Activated CD4-positive, alpha-beta T cell treated with anti-CD3 and anti-CD28 coated beads, Interleukin-2, amount 50 U/mL, for 48 hours (primary cell): ENCODE results near the gene PREP.
"Not testable (repeated sequence)": the region's sequence is repeated elsewhere in the genome, so short reads cannot be mapped to it uniquely, and the experiment has no call there.

ENCODE experiments used
- DNase-seq, 2 experiments: peaks; one replicate each; pipeline ENCODE4 v3.0.0-alpha.2; 2020

Gene PREP

GRCh38 chr6:105338350-105338983 is 64.4 kb downstream of the PREP start:
- DNase-seq, result not testable (repeated sequence)

DNA sequence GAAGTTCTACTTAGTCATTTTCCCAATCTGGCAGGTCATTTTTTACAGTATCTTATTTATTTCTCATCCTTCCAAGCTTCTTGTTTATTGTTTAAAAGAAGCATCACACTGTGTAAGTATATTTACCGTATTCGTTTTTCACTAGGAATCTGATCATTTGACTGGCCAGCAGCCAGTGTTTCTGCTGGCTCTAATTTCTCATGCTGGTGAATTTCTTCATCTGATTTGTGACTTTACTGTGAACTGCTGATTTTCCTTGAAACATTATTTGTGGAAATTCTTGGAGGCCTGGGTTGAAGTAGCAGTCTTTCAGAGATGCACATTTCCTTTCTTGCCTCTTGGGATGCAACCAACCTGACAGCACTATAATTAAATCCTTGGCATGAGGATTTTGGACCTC is 65.9 kb downstream of the PREP start:
- no peak for DNase-seq

DNA sequence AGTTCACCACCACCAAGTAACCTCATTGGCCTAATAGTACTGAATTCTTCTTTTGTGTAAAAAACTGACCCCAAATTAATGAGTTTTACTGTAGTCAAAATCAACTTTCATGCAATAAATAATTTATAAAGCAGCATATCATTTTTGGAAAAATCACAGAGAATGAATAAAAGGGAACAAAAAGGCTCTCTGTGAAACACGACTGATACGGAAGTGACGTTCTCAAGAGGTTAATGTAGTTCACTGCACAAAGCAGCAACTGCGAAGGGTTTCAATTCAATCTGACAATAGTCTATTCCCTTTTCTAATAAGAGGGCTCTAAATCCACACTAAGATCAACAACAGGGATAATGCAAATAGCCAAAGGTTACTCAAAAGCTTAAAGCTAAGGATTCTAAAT is 70.3 kb downstream of the PREP start:
- no peak for DNase-seq

DNA sequence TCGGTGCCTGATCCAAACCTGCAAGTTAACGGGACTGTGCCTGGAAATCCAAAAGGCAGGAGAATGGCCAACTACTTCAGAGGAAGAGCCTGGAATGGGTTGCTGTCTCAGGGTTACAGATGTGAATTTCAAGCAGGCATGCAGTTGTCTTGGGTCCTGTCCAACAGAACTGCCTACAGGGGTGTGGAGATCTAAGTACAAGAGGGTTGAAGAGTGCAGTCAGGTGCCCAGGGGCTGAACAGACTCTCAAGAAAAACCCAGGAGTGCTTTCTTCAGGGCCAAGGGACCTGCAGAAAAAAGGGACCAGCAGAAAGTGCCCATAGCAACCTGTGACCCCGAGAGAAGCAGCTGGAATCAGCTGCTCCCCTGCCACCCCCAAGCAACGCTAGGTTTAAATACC is 71.0 kb downstream of the PREP start:
- no peak for DNase-seq

GRCh38 chr6:105330913-105331312 is 72.0 kb downstream of the PREP start:
- no peak for DNase-seq

DNA sequence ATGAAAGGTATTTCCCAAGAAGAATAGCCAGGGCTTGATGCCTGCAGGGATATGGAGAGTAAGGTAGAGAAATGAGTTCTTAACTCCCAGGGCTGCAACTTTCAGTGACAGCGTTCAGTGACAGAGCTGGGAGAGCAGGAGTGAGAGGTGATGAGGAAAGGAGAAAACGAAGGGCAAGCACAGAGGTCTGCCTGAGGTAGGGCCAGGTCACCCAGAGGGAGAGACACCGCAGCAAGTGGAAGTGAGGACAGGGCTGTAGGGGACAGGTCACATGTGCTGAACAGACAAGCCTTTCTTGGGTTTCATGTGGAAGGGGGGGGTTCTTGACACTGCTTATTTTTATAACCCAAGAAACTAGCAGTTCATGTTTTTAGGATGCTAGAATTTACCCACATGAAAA is 72.5 kb downstream of the PREP start:
- no peak for DNase-seq

DNA sequence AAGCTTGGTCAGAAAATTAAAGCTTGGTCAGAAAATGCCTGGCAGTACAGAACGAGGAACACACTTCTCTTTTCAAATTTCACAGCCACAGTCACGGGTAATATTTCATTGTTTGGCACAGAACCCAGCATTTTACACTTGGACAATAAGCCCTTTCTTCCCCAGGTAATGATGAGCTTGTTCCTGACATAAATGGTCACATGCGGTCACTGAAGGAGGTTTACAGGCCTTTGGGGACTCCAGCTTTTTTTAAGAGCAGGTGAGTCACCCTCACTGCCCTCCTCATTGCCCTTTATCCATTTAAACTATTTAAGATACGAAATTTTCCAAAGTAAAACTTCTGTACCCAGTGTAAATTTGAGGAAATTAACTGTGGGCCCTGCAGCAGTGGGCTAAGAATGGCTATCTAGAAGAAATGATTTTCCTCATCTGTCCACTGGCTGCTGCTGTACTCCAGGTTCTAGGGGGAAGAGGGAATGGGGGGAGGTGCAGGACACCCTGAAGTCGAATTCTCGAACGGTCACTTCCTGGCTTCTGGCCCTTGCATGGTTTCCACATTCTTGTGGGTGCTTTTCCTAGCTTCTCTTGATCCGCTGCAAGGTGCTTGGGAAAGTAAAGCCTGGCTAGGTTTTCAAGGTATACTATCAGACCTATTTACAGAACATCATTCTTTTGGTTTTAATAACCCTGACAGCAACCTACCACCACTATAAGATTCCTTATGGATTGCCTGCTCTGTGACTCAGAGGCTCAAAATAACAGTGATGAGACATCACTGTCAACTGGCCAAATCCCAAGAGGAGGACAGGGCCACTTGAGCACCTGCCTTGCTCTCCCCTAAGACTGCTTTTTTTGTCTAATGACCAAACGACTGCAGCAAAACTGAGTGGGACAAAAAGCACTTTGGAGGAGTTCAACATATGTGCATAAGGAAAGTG is 75.8 kb downstream of the PREP start:
- DNase-seq, result no peak

DNA sequence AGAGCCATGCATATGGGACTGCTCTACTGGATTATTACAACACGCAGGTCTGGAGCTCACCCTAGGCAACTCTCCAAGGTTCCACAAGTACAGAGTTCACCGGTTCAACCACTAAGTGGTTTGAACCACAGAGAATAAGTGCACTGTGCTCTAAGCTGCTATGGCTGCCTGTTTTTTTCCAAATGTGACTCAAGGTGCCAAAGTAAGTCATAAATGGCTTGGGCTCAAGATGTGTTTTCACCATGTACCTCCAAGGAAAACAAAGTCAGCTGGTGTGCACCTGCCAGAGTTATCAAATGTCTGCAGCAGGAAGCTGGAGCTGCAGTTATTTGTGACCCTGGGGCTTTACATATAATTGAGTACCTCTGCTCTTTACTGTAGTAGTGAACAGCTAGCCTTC is 76.7 kb downstream of the PREP start:
- no peak for DNase-seq

DNA sequence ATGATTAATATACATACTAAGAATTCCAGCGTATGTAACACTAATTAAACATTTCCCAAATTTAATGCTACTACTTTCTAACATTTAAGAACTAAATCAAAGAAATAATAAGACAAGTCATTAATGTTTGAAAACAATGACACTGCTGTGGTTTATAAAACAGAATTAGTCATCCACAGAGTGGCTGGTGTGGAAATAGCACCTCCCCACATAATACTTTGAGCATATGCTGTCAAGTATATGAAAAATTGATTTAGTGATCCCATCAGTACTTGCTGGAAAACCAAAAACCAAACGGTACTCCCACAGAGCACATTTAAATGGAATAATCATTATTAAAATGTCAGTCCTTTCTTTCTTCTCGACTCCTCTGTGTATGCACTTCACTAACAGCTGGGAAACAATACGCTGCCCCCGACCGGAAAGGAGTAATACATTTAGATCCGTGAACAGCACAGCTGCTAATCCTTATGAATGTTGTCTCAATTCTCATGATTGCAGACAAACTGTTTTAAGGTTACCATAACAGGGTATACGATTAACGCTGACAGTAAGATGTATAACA is 78.4 kb downstream of the PREP start:
- no peak for DNase-seq

DNA sequence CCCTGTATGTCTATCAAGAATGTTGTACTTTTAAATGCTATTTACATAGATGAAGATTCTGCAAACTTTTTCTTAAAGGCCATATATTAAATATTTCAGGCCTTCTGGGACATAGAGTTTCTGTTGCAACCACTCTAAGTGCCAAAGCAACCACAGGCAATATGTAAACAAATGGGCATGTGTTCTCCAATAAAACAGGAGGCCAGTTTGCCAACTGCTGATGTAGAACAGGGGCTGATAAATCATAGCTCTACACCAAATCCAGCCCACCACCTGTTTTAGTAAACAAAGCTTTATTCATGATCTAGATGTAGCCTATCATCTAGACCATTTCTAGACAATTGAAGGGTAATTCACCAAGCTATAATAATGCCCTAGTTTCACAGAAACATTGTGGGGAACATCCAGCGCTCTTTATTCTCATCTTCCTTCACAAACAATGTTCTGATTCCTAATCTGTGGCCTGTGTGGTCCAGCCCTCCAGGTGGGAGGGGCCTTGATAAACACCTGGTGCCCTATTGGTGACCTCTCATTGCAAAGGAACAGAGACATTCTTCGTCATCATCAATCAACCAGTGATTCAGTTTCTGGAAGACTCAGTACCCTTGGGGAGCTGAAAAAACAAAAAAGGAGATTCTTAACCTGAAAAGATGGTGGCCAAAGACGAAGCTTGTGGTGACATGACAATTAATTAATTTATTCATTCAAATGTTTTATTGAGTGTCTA is 80.2 kb downstream of the PREP start:
- DNase-seq, result no peak

GRCh38 chr6:105321728-105322127 is 81.2 kb downstream of the PREP start:
- DNase-seq, result no peak

- no peak for DNase-seq
These were observed 81.7 kb downstream of the PREP start for GRCh38 chr6:105321207-105321606.

GRCh38 chr6:105320765-105321164 is 82.1 kb downstream of the PREP start:
- DNase-seq, result no peak

- DNase-seq, result no peak
These were observed 82.6 kb downstream of the PREP start for GRCh38 chr6:105320271-105320670.

DNA sequence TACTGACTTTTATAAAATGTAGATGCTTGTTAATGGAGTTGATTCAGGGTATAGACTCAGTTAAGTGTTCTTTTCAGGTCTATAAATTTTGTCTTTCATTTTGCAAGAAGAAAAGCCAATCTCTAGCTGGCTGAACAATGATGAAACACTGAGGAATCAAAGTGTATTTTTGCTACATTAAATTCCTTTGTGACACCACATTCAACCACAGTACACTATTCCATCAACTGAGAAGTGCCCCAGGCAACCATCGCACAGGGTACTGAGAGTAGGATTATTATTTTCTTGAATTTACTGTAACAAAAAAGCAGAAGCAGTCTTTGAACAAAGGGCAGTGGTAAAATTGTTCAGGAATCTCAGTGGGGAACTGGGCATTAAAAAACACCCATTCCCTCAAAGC is 83.6 kb downstream of the PREP start:
- no peak for DNase-seq

DNA sequence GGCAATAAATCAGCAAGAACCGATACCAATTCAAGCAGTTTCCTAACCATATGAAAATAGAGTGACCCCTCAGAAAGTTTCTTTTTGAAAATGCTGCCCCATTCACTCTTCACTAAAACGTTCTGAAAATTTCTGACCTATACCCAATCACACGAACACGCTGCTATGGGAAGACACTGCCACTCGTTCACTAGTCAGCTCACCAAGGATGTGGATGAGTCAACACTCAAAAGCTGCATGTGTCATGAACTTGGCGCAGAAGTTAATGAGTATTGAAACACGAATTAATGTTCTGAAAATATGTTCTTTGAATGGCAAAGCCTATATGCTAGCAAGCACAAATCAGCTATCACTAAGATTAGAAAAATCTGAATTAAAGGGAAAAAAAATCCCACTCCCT is 84.2 kb downstream of the PREP start:
- DNase-seq, result no peak

DNA sequence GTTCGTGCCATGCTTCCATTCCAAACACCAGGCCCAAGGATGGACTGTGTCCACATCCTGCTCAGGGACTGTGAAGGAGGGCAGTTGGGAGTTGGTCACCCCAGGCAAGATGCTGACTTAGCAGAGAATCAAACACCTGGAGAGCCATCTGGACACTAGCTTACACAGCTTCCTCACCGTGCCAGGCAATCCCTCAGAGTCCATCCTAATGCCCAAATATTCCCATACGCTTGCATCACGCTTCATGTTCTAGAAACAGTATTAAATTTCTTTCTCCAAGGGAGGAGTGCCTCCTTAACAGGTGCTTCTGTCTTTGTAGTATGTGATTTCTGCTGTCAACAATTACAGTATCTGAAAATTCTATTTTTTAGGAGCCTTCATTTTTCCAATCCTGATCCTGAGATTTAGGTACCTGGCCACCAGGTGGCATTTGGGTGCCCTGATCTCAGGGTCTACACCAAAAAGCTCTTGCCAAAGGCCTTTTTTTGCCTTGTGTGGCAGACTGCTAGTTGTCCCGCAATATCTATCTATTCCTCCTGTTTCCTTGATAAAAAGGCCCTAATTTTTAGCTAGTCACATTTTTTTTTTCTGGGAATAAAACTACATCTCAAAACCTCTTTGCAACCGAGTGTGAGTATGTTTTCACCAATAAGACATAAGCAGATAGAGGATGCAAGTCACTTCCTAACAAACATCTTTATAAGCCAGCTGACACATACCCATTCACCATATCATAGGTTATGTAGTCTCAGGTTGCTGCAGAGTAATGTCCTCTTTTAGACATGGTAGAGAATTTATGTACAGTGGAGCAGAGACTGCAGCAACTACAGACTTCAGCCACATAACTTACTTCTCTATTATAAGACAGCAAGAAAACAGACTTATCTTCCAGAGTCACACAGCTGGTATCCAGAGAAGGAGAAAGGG is 85.0 kb downstream of the PREP start:
- no peak for DNase-seq

GRCh38 chr6:105313211-105313610 is 89.7 kb downstream of the PREP start:
- no peak for DNase-seq

- no peak for DNase-seq
These were observed 91.9 kb downstream of the PREP start for GRCh38 chr6:105310947-105311346.

DNA sequence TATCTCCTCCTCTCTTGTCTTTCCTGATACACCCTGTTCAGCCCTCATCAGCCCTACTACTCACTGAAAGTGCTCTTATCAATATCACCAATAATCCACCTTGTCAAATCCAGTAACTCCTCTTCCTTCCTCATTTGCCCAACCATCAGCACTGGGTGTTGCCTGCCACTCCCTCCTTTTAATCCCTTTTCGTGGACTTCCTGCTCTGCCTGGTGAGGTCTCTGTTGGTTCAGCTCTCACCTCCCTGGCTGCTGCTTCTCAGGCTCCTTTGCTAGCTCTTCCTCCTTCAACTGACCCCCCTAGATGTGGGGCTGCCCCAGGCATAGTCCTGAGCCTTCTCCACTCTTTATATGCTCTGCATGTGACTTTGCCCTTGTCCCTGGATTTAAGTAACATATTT is 92.5 kb downstream of the PREP start:
- no peak for DNase-seq

- no peak for DNase-seq
These were observed 94.0 kb downstream of the PREP start for GRCh38 chr6:105308840-105309239.

DNA sequence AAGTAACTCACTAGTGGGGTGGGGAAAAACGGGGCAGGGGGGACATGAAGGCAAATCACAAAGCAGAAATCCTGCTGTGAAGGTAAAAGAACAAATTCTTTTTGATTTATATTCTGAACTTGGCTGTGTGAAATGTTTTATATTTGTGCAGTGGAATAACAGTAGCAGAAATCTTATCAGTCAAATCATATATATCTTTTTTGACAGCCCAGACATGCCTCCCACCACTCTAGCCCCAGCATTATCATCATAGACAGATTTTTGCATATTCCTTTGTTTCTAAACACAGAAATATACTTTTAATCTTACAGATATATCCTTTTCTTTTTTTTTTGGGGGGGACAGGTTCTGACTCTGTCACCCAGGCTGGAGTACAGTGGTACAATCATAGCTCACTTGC is 97.4 kb downstream of the PREP start:
- DNase-seq, result no peak
